Stimulated activated CD8-positive, alpha-beta memory T cell treated with anti-CD3 and anti-CD28 coated beads, Interleukin-12 subunit alpha, Interleukin-12 subunit beta, amount 100 ng/mL, for 4 hours (primary cell): ENCODE data around the gene CHERP.
"Not testable (repeated sequence)": the region's sequence is repeated elsewhere in the genome, so short reads cannot be mapped to it uniquely, and the experiment has no call there.

Experiments
- DNase-seq: peaks from one replicate; pipeline ENCODE4 v3.0.0-alpha.2; 2020; ENCODE audit warnings: low read depth

Gene CHERP

DNA sequence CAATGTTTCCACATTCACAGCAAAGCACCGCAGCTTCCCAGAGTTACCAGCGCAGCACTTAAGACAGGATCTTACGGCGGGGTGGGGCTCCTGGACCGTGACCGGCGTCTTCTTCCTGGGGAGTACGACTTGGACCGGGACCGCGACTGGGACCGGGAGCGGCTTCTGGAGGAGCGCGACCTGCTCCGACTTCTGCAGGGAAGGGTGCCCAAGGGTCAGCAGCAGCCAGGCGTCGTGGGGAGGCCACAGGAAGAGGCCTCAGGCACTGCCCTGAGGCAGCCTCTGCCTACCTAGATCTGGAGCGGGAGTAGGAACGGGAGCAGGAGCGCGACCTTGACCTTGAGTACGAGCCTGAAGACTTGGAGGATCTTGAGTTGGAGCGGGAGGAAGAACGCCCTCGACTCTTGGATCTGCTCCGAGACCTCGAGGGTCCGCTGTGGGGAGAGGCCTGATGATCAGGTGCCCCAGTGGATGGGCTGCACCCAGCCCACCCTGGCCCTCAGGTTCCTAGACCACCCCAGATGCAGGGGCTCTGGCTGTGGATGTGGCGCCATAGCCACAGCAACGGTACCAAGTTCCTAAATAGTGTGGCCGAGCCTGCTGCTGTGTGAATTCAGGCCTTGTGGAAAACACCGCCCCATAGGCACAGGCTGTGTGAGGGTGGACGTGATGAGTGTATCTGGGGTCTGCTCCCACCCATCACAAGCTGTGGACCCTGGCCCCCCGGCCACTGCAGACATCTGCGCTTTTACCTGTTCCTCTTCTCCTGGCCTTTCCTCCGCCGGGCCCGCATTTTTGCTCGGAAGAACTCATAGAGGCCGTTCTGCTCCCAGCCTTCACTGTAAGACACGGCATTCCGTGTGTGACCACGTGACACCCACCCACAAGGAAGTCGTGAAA is 21.9 kb downstream of the CHERP start:
- no peak for DNase-seq

DNA sequence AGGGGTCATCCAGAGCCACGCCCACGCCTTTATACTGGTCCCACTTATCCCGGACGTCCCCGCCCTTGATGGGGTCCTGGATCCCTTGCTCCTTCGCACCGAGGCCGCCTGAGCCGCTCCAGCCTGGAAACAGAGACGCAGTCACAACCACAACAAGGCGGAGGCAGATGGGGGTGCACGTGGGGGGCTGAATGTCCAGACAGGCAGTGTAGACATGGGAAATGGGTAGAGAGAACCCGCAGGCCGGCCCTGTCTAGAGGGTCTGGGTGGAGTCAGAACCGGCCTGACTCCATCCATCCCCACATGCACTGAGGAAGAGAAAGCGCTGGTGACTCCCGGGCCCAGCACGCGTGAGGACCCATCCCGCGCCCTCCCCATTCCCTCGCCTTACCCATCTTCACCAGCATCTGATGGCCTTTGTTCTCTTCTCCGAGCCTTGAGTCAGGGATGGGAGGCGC is 23.0 kb downstream of the CHERP start:
- no peak for DNase-seq

DNA sequence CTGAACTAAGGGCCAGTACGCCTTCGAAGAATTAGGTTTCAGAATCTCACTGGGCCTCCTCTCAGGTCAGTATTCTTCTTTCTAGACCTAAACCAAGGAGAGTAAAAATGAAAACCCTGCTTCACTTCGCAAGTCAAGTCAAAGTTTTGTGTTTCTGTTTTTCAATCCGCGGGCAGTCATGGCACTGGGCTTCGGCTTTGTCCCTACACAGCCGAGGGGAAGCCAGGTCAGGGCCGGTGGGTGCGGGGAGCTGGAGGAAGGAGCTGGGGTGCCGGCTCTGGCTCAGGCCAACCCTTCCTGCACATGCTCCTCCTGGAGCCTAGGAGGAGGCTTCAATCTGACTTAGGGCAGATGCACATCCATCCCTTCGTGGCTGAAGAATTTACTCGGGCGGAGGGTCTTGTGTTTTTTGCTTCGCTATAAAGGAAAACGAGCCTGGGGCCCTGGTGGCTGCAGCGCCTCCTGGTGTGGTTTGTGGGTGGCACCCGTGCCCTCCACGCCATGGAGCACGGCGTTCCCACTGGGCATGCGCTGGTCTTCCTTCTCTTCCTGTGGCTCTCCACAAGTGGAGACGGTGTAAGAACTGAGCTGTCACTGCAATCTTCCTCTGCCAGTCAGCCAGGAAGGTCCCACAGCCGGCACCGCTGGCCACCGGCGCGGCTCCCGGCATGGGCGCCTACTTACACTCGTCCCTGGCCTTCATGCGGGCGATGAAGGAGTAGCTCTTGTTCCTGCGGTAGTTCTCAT is 23.6 kb downstream of the CHERP start:
- no peak for DNase-seq

DNA sequence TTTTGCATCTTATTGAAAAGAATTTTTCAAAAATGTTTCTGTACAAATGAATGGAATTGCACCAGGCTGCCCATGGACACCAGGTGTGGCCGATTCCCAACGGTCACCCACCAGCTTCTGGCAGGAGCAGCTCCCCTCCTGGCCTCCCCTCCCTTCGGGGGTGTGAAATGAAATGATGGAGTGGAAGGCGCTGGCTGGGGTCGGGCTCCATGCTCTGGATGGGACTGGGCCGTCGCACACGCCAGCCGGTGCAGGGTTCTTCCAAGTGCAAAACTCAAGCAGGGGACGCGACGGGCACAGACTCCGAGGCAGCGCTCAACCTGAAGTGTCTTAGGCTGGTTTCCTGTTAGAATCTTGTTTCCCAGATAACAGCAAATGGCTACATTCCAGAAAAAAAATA is 24.2 kb downstream of the CHERP start:
- DNase-seq: no peak

DNA sequence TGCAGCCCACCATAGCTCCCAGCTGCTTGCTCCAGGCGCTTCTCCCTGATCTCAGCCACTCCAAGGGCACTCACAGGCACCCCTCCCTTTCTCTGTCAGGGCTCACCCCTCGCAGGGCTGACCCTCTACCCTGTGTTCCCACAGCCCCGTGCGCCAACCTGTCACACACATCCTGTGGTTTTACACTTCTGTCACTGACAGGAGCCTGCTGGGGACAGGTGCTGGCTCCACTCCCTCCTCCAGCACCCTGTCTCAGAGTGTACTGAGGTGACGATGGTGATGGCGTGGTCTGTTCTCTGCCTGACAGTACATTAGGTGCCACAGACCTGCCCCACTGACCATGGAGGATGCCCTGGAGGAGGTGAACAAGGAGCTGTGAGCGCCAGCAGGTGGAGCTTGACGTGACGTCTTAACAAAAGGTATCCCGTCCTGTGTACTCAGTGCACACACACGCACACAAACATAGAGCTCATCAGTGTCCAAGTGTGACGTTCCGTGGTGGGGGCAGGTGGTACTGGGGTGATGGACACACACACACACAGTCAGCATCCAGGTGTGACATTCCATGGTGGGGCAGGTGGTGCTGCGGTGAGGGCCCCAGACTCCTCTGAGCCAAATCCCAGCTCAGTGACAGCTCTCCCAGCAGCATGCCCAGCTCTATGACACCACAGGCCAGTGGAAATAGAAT is 25.2 kb downstream of the CHERP start:
- DNase-seq: no peak

DNA sequence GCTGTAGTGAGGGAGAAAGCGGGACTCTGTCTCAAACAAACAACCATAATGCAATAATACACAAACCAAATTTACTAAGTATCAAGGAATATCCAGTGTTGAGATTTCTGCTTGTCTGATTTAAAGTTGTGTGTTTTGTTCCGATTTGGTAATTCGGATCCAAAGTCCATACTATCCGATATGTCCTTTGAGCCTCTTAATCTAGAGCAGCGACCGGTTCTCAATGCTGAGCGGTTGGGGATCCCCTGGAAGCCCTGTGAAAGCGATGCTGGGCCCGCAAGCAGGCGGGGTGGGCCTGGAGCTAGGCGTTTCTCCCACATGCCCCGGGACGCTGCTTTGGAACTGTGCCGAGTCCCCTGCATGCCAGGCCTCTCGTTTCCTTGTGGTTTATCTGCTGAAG is 25.9 kb downstream of the CHERP start:
- DNase-seq: no peak

DNA sequence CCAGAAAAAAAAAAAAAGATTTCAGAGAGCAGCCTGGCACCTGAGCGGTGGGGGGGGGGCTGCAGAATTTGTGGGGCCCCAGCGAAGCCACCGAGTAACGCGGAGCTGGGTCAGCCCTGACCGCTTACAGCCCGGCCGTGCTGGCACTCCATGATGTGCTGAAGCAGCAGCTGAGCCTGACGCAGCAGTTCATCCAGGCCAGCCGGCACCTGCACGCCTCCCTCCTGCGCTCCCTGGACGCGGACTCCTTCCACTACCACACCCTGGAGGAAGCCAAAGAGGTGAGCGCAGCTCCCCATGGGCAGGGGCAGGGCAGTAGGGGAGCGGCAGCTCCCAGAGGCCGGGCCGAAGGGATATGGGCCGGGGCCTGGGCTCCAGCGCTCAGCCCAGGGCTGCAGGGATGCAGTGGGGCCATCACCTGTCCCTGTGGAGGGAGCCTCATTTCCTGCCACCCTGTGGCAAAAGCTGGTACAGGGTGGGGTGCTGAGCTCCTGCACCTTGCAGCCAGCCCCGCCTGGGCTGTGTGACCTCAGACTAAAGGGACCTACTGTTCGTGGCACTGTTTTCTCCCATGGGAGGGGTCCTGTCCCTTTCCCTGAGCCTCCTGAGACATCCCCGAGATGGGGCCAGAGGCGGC is 27.7 kb downstream of the CHERP start:
- DNase-seq: no peak

DNA sequence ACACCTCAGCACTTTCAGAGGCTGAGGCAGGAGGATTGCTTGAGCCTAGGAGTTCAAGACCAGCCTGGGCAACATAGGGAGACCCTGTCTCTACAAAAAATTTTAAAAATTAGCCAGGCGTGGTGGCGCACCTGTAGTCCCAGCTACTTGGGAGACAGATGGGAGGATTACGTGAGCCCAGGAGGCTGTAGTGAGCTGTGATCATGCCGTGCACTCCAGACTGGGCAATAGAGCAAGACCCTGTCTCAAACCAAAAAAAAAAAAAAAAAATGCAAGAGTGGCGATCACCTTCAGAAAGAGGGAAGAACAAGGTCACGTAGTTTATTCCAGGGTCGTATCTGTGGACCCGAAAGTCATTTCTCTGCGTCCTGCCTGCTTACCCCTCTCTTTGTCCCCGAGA is 29.6 kb downstream of the CHERP start:
- DNase-seq: not testable (repeated sequence)

DNA sequence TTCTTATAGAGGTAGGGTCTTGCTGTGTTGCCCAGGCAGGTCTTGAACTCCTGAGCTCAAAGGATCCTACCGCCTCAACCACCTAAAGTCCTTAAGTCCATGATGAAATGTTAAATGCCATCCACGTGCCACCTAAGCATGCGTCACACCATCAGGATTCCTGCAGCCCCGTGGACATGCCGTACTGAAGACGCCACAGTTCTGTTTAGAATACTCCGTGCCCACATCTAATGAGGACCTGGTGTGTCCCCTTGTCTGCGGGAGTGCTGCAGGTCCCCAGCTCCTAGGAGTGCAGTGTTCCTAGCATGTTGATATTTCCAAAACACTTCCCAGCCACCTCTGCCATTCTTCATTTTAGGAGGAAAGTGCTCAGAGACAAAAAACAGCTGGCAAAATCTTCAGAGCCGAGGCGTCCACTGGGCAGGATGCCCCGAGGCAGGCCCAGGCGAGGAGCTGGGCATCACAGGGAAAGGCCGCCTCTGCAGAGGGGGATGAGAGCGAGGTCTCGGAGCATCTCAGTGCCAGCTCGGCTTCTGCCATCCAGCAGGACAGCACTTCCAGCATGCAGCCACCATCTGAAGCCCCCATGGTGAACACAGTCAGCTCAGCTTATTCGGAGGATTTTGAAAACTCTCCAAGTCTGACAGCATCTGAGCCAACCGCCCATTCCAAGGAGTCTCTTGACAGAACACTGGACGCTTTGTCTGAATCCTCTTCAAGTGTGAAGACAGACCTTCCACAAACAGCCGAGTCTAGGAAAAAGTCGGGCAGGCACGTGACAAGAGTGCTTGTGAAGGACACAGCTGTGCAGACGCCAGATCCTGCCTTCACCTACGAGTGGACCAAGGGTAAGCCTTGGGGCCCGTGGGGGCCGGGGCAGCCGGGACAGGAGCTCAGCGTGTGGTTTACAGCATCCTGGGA is 32.8 kb downstream of the CHERP start:
- DNase-seq: no peak

DNA sequence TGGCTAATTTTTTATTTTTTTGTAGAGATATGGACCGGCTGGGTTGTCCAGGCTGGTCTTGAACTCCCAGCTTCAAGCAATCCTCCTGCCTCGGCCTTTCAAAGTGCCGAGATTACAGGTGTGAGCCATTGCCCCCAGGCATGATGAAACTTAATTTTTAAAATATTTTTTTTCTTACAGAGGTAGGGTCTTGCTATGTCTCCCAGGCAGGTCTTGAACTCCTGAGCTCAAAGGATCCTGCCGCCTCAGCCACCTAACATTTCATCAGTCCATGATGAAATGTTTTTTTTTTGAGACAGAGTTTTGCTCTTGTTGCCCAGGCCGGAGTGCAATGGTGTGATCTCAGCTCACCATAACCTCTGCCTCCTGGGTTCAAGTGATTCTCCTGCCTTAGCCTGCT is 33.7 kb downstream of the CHERP start:
- DNase-seq: no peak

DNA sequence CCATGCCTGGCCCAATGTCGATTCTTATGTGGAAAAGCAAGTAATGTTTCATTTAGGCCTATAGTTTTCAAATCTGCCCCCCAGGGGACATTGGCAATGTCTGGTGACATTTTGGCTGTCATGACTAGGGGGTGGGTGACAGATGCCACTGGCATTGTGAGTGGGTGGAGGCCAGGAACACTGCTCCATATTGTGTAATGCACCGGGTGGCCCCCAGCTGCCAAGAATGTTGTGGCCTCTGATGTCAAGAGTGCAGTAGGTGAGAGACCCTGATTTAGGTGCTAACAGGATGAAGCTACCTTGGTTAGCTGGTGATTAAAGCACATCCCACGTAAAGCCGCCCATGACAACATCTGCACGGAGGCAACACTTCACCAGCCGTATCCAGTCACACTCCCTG is 35.3 kb downstream of the CHERP start:
- DNase-seq: no peak

DNA sequence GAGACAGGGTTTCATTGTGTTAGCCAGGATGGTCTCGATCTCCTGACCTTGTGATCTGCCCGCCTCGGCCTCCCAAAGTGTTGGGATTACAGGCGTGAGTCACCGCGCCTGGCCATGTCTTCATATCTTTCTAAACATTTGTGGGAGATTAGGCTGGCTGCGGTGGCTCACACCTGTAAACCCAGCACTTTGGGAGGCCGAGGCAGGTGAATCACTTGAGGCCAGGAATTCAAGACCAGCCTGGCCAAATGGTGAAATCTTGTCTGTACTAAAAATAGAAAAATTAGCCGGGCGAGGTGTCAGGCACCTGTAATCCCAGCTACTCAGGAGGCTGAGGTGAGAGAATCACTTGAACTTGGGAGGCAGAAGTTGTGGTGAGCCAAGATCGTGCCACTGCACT is 36.1 kb downstream of the CHERP start:
- DNase-seq: not testable (repeated sequence)

DNA sequence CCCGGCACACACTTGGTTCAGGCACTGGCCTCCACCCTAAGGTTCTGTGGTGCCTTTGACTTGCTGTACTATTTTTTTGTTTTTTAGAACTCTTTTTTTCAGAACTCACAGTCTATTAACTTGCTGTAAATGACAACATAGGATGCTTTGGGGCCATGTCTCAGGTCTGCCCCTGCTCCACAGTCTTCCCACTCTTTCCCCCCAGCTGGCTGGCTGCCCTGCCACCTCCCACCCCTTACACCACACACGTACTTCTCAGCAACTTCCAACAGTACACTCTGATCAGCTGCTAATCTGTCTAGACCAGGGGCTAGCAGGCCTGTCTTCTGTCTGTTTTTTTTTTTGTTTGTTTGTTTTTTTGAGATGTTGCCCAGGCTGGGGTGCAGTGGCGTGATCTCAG is 38.0 kb downstream of the CHERP start:
- no peak for DNase-seq

DNA sequence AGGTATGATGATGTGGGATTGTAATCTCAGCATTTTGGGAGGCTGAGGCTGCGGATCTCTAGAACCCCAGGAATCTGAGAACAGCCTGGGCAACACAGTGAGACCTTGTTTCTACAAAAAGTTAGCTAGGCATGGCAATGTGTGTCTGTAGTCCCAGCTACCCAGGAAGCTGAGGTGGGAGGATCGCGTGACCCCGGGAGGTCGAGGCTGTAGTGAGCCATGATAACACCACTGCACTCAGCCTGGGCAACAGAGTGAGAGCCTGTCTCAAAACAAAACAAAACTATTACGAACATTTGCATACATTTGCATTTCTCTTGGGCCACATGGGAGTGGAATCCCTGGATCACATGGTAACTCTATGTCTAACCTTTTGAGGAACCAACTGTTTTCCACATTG is 44.4 kb downstream of the CHERP start:
- no peak for DNase-seq

DNA sequence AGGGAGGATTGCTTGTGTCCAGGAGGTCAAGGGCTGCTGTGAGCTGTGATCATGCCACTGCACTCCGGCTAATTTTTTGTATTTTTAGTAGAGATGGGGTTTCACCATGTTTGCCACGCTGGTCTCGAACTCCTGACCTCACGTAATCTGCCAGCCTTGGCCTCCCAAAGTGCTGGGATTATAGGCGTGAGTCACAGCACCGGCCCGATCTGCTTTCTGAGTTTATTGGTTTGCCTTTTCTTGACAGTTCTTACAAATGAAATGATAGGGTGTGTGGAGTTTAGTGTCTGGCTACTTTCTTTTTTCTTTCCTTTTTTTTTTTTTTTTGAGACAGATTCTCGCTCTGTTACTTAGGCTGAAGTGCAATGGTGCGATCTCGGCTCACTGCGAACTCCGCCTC is 45.2 kb downstream of the CHERP start:
- DNase-seq: no peak

DNA sequence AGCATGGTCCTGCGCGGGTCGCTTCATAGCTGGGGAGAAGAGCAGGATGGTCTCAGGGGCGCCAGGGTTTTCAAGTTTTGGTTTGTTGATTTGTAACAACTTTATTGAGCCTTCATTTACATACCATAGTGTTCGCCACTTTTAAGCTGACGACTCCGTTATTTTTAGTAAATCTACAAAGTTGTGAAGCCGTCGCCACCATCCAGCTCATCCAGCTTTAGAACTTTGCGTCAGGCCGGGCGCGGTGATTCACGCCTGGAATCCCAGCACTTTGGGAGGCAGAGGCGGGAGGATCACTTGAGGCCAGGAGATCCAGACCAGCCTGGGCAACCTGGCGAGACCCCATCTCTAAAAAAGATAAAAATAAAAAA is 45.6 kb downstream of the CHERP start:
- DNase-seq: no peak

DNA sequence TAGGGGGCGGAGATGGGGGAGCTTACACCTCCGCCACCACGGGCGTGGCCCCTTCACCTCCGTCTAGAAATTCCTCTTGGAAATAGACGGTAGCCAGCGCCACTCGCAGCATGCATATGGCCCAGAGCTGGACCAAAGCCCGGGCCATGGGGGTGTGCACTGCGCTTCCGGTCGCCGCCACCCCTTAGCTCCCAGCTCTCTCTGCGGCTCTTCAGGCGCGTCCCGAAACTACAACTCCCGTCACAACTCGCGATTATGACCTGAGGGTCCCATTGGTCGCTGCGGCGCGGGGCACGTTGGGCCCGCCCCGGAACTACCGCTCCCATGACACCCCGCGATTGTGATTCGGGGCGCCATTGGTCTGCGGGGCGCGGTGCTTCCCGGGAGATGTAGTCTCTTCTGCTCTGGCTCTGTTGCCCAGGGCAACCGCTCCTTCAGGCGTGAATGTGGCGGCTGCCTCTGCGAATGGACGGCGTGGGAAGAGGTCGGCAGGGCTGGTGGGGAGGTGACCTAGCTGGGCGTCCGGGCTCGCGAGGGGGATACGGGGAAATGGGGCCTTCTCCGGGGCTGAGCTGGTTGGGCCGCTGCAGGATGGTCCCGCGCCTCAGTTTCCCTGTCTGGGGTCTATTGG is 46.1 kb downstream of the CHERP start, which contains the start of the genes C19orf44 and CALR3:
C19orf44 (plus strand) TSS at position 413 of the 631 bp plus-strand sequence. CDS start 4,399 bp downstream, outside the sequence.
CALR3 (minus strand) TSS at position 186 of the 631 bp plus-strand sequence; CDS start at position 148, 38 bp downstream.
- DNase-seq: peak; percentile 94

DNA sequence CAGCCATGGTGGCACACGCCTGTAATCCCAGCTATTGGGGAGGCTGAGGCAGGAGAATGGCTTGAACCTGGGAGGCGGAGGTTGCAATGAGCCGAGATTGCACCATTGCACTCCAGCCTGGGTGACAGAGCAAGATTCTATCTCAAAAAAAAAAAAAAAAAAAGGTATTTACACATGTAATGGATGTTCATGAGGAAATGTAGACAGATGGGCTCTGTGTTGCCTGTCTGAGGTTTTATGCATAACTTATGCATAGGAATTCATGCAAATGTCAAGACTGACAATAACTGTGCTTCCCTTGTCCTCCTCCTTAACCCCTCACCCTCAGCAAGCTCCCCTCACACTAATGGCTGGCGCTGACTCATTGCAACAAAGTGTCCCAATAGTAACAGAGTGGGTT is 55.8 kb downstream of the CHERP start:
- not testable (repeated sequence) for DNase-seq

DNA sequence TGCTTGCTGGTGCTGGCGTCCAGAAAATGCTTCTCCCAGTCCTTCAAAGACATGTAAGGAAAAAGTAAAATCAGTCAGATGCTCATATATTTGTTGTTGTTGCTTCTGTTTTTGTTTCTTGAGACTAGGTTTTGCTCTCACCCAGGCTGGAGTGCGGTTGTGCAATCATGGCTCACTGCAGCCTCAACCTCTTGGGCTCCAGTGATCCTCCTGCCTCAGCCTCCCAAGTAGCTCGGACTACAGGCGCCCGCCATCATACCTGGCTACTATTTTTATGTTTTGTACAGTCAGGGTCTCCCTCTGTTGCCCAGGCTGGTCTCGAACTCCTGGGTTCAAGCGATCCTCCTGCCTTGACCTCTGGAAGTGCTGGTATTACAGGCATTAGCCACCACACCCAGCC is 59.5 kb downstream of the CHERP start:
- no peak for DNase-seq

DNA sequence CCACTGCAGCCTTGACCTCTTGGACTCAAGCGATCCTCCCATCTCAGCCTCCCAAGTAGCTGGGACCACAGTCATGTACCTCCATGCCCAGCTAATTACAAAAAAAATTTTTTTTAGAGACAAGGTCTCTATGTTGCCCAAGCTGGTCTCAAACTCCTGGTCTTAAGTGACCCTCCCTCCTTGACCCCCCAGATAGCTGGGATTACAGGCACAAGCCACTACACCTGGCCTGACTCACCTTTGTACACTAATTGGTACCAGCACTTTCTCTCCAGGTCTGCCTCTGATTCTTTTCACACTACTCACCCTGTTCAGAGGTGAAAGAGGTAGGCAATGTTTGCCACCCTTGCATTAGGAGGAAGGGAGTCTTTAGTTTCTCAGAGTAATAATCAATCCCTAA is 64.9 kb downstream of the CHERP start:
- no peak for DNase-seq
